Neural progenitor cell (in vitro differentiated cells): ENCODE measurements around the gene RBM10. TPM values are rescaled to one million over a fixed set of nuclear protein-coding genes. Genes with fewer than 3 reads are reported as not detected.

Experiments
- DNase-seq: peaks from one replicate; pipeline ENCODE4 v3.0.0-alpha.2; 2016; ENCODE audit warnings: low spot score
- H2AFZ ChIP-seq: fragments of 200-600 bp; sonication (generic); replicated peaks from 2 replicates; pipeline ENCODE4 v1.6.1; 2016; ENCODE audit warnings: antibody characterized with exemption
- H3F3A ChIP-seq: fragments of 200-600 bp; sonication (generic); 2 replicates; pipeline ENCODE4 v1.6.1; 2016; ENCODE audit warnings: antibody characterized with exemption, low read depth
- H3K27ac ChIP-seq: fragments of 200-600 bp; sonication (generic); 2 replicates; pipeline ENCODE4 v1.5.1; 2016; ENCODE audit warnings: mild to moderate bottlenecking
- H3K27me3 ChIP-seq: fragments of 200-600 bp; sonication (generic); 2 replicates; pipeline ENCODE4 v1.6.1; 2016; ENCODE audit warnings: mild to moderate bottlenecking, moderate library complexity
- H3K36me3 ChIP-seq: fragments of 200-600 bp; sonication (generic); 2 replicates; pipeline ENCODE4 v1.5.1; 2016
- H3K4me1 ChIP-seq: fragments of 200-600 bp; sonication (generic); 2 replicates; pipeline ENCODE4 v1.6.1; 2016; ENCODE audit warnings: mixed run types
- H3K4me2 ChIP-seq: fragments of 200-600 bp; sonication (generic); 2 replicates; pipeline ENCODE4 v1.6.1; 2016
- H3K4me3 ChIP-seq: fragments of 200-600 bp; sonication (generic); 2 replicates; pipeline ENCODE4 v1.5.1; 2016
- H3K79me2 ChIP-seq: fragments of 200-600 bp; sonication (generic); 2 replicates; pipeline ENCODE4 v1.6.1; 2016; ENCODE audit warnings: low read depth
- H3K9ac ChIP-seq: fragments of 200-600 bp; sonication (generic); 2 replicates; pipeline ENCODE4 v1.6.1; 2016
- H3K9me3 ChIP-seq: fragments of 200-600 bp; sonication (generic); 2 replicates; pipeline ENCODE4 v1.5.1; 2016; ENCODE audit warnings: low read depth
- H4K20me1 ChIP-seq: fragments of 200-600 bp; sonication (generic); 2 replicates; pipeline ENCODE4 v1.6.1; 2016; ENCODE audit warnings: low read depth
- H3K27ac Mint-ChIP-seq: 3 replicates; pipeline ENCODE4 v1.8.0; 2021; ENCODE audit warnings: mixed read lengths
- H3K27me3 Mint-ChIP-seq: 2 replicates; pipeline ENCODE4 v1.8.0; 2022; ENCODE audit warnings: low read depth, mild to moderate bottlenecking, inconsistent platforms, moderate library complexity, mixed read lengths; ENCODE audit not compliant: insufficient read depth
- H3K36me3 Mint-ChIP-seq: 3 replicates; pipeline ENCODE4 v1.8.0; 2021; ENCODE audit warnings: mixed read lengths
- H3K4me1 Mint-ChIP-seq: 3 replicates; pipeline ENCODE4 v1.8.0; 2021; ENCODE audit warnings: mixed read lengths
- H3K4me3 Mint-ChIP-seq: 3 replicates; pipeline ENCODE4 v1.8.0; 2021; ENCODE audit warnings: mild to moderate bottlenecking, moderate library complexity, mixed read lengths
- H3K9me3 Mint-ChIP-seq: 3 replicates; pipeline ENCODE4 v1.8.0; 2020; ENCODE audit warnings: mixed read lengths
- CTCF ChIP-seq: fragments of 200-600 bp; sonication (generic); IDR thresholded peaks from 2 replicates; pipeline ENCODE4 v1.5.1; 2017; ENCODE audit warnings: antibody characterized with exemption, mild to moderate bottlenecking
- EZH2 ChIP-seq: fragments of 200-600 bp; sonication (generic); IDR thresholded peaks from 2 replicates; pipeline ENCODE4 v1.6.1; 2017; ENCODE audit warnings: antibody characterized with exemption, mild to moderate bottlenecking, moderate library complexity
- EZH2phosphoT487 ChIP-seq: fragments of 200-600 bp; sonication (generic); IDR thresholded peaks from 2 replicates; pipeline ENCODE4 v1.6.1; 2017; ENCODE audit warnings: antibody characterized with exemption
- total RNA-seq: library from RNA; depleted of rRNA; stranded (reverse); fragments of >200 nt; gene quantifications from 2 replicates; pipeline ENCODE4 v1.2.3, GENCODE V29; 2015; ENCODE audit warnings: low replicate concordance

The RBM10 gene
- total RNA-seq, 1 donor from 2014 or later: 26.5 TPM

- Histone ChIP-seq H3K27me3 (no peaks in the 10 kb centered on the region), H3K9ac (no peak overlapping the region), H3K4me2 (no peak overlapping the region), H3K79me2 (peaks cover 71% of the 10 kb centered on the region), H3K27ac (no peak overlapping the region), H3K4me1 (peaks cover 35% of the 10 kb centered on the region), H3K4me3 (no peak overlapping the region), H3F3A (peaks cover 4% of the 10 kb centered on the region), H2AFZ (no peak overlapping the region), H3K36me3 (peaks cover 7% of the 10 kb centered on the region), H3K9me3 (no peaks in the 10 kb centered on the region), H4K20me1 (peaks cover 81% of the 10 kb centered on the region)
- Mint-ChIP-seq H3K9me3 (no peaks in the 10 kb centered on the region), H3K4me3 (no peak overlapping the region), H3K4me1 (peaks cover 41% of the 10 kb centered on the region), H3K27ac (no peak overlapping the region), H3K27me3 (peaks cover 6% of the 10 kb centered on the region), H3K36me3 (peaks cover 67% of the 10 kb centered on the region)
- DNase-seq: no peak
- no peak for TF ChIP-seq EZH2phosphoT487
- no peak for TF ChIP-seq EZH2
- TF ChIP-seq CTCF: no peak
These were observed 54.3 kb downstream of the RBM10 start for GRCh38 chrX:47199286-47199685.

GRCh38 chrX:47200385-47201150 is 55.5 kb downstream of the RBM10 start:
- Histone ChIP-seq H3K36me3 (peaks cover 7% of the 10 kb centered on the region), H3K27ac (no peak overlapping the region), H3F3A (peaks cover 4% of the 10 kb centered on the region), H3K9ac (no peak overlapping the region), H3K9me3 (no peaks in the 10 kb centered on the region), H3K27me3 (no peaks in the 10 kb centered on the region), H3K4me1 (peaks cover 26% of the 10 kb centered on the region), H4K20me1 (peaks cover 78% of the 10 kb centered on the region), H3K79me2 (peaks cover 65% of the 10 kb centered on the region), H2AFZ (no peak overlapping the region), H3K4me2 (no peak overlapping the region), H3K4me3 (no peak overlapping the region)
- peaks cover 3% of the 10 kb centered on the region for H3K27me3 Mint-ChIP-seq
- peaks cover 65% of the 10 kb centered on the region for H3K36me3 Mint-ChIP-seq
- H3K4me1 Mint-ChIP-seq: peaks cover 29% of the 10 kb centered on the region
- no peak overlapping the region for H3K4me3 Mint-ChIP-seq
- no peaks in the 10 kb centered on the region for H3K9me3 Mint-ChIP-seq
- no peak overlapping the region for H3K27ac Mint-ChIP-seq
- DNase-seq: no peak
- TF ChIP-seq CTCF: no peak
- no peak for TF ChIP-seq EZH2
- TF ChIP-seq EZH2phosphoT487: no peak

GRCh38 chrX:47201345-47201944 is 56.4 kb downstream of the RBM10 start:
- no peak for DNase-seq

More at GRCh38 chrX:47201345-47201944, 56.4 kb downstream of the RBM10 start:
- no peak overlapping the region for H3K9ac ChIP-seq
- Mint-ChIP-seq H3K4me1 (peaks cover 21% of the 10 kb centered on the region), H3K27me3 (peaks cover 5% of the 10 kb centered on the region), H3K36me3 (peaks cover 65% of the 10 kb centered on the region), H3K27ac (no peak overlapping the region), H3K4me3 (no peak overlapping the region), H3K9me3 (no peaks in the 10 kb centered on the region)
- peaks cover 69% of the 10 kb centered on the region for H4K20me1 ChIP-seq
- peaks cover 9% of the 10 kb centered on the region for H3K36me3 ChIP-seq
- peaks cover 17% of the 10 kb centered on the region for H3K4me1 ChIP-seq
- no peak overlapping the region for H3K27ac ChIP-seq
- H3K4me2 ChIP-seq: no peak overlapping the region
- H3K9me3 ChIP-seq: no peaks in the 10 kb centered on the region
- H3K27me3 ChIP-seq: no peaks in the 10 kb centered on the region
- no peak overlapping the region for H3K4me3 ChIP-seq
- H3F3A ChIP-seq: peaks cover 4% of the 10 kb centered on the region
- H2AFZ ChIP-seq: no peak overlapping the region
- TF ChIP-seq EZH2phosphoT487 (no peak), CTCF (no peak), EZH2 (no peak)
- peaks cover 56% of the 10 kb centered on the region for H3K79me2 ChIP-seq
